ENCODE data around the gene PIGK. TPM values are rescaled to one million over a fixed set of nuclear protein-coding genes. Genes with fewer than 3 reads are reported as not detected.

Gene PIGK
- total RNA-seq, 1 donor from 2014 or later: 19.2 TPM

DNA sequence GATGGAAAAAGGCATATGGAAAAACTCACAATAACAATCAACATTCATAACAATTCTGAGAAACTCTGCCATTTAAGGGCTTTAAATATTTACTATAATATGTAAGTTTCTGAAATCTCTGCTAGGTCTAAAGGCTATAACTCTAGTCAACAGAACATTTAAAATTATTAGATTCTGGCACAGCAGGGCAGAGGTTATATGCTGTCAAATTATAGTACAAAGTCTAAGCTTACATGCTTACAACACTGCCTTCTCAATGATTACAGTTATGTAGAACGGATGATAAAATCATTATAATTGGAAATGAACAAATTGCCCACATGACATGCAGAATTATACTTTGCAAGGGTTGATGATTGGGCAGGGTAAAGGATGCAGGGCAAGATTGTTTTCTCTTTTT is 97.7 kb downstream of the PIGK start:
- DNase-seq (ENCODE audit: low spot score): no peak
- H3K9me3 Mint-ChIP-seq: no peaks in the 10 kb centered on the region
- intact Hi-C loops (cut with micrococcal nuclease): no loop called here
- H3K36me3 Mint-ChIP-seq (ENCODE audit: low read depth): no peaks in the 10 kb centered on the region
- no peaks in the 10 kb centered on the region for H3K27me3 Mint-ChIP-seq (ENCODE audit: low read depth)
- H3K4me3 Mint-ChIP-seq (ENCODE audit: low read depth): no peak overlapping the region
- no peaks in the 10 kb centered on the region for H3K4me1 Mint-ChIP-seq (ENCODE audit: low read depth)
- no peak overlapping the region for H3K27ac Mint-ChIP-seq

DNA sequence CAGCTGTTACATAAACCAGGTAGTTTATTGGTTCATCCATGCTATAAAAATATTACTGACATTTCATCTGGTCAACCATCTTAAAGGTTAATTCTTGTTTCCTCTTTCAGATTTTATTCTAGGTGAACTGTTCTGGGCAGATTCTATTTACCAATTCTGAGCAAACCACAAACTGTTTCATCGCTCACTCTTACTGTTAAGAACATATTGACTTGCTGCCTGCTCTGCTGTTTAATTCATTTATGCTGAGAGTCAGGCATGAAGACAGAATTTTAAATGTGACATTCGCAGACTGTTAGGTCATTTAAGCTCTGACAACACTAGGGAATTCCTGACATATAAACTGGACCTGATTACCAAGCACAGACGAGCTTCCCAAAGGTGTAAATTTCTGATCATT is 98.3 kb downstream of the PIGK start:
- no peak for DNase-seq (ENCODE audit: low spot score)
- Mint-ChIP-seq H3K36me3 (ENCODE audit: low read depth) (no peaks in the 10 kb centered on the region), H3K27me3 (ENCODE audit: low read depth) (no peaks in the 10 kb centered on the region), H3K4me3 (ENCODE audit: low read depth) (no peak overlapping the region), H3K4me1 (ENCODE audit: low read depth) (no peaks in the 10 kb centered on the region), H3K9me3 (no peaks in the 10 kb centered on the region), H3K27ac (no peak overlapping the region)
- intact Hi-C loops (cut with micrococcal nuclease): no loop called here

DNA sequence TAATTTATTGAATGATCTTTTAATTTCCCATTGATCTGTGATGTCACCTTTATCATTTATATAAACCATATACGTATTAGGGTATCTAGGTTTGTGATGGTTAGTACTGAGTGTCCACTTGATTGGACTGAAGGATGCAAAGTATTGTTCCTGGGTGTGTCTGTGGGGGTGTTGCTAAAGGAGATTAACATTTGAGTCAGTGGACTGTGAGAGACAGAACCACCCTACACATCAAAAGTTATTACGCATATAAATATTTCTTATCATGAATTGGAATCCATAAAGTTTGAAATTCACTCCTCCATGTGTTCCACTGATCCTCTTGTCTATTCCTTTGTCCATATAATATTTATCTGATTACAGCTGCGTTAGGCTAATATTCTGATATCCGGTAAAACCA is 100.5 kb downstream of the PIGK start:
- intact Hi-C loops (cut with micrococcal nuclease): no loop called here
- Mint-ChIP-seq H3K4me1 (ENCODE audit: low read depth) (no peaks in the 10 kb centered on the region), H3K27me3 (ENCODE audit: low read depth) (no peaks in the 10 kb centered on the region), H3K27ac (no peak overlapping the region), H3K36me3 (ENCODE audit: low read depth) (no peaks in the 10 kb centered on the region), H3K4me3 (ENCODE audit: low read depth) (no peak overlapping the region), H3K9me3 (no peaks in the 10 kb centered on the region)
- DNase-seq (ENCODE audit: low spot score): no peak

DNA sequence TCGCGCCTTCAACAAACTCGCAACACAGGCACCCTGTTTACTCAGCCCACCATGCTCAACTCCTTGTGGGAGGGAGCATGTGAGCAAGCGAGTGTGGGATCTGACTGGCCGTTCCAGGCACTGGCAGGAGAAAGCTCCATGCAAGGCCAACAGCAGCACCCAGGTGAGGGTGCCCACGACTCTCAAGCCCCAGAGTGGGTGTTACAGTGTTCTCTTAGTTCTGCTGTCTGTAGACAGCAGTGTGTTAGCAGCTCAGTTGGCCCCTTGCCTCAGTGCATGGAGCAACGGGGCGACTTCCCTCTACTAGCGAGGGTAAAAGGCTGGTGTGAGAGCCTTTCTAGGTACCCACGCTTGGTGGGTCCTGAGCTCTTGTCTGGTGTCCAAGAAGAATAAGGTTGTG is 114.6 kb downstream of the PIGK start:
- intact Hi-C loops (cut with micrococcal nuclease): no loop called here
- Mint-ChIP-seq H3K4me1 (ENCODE audit: low read depth) (no peaks in the 10 kb centered on the region), H3K36me3 (ENCODE audit: low read depth) (no peaks in the 10 kb centered on the region), H3K4me3 (ENCODE audit: low read depth) (no peak overlapping the region), H3K9me3 (no peaks in the 10 kb centered on the region), H3K27ac (no peak overlapping the region), H3K27me3 (ENCODE audit: low read depth) (no peaks in the 10 kb centered on the region)
- no peak for DNase-seq (ENCODE audit: low spot score)

DNA sequence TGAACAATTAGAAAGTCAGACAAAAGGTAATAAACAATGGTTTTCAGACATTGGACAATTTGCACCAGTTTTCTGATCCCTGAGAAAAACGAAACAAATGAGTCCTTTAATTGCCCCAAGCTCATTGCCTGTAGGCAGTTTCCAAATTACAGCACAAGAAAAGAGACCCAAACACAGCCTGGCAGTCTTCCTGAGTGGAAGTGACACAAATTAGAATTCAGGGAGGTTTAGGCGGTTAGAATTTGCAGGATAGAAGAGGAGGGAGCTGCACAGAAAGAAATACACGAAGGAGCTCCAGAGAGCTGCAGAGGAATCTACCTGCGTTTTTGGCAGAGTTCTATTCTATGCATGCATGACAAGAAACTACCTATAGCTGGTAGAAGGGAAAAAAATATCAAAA is 115.7 kb downstream of the PIGK start:
- DNase-seq (ENCODE audit: low spot score): no peak
- intact Hi-C loops (cut with micrococcal nuclease): no loop called here
- H3K4me1 Mint-ChIP-seq (ENCODE audit: low read depth): no peaks in the 10 kb centered on the region
- H3K36me3 Mint-ChIP-seq (ENCODE audit: low read depth): no peaks in the 10 kb centered on the region
- no peak overlapping the region for H3K27ac Mint-ChIP-seq
- H3K9me3 Mint-ChIP-seq: no peaks in the 10 kb centered on the region
- H3K27me3 Mint-ChIP-seq (ENCODE audit: low read depth): no peaks in the 10 kb centered on the region
- H3K4me3 Mint-ChIP-seq (ENCODE audit: low read depth): no peak overlapping the region

DNA sequence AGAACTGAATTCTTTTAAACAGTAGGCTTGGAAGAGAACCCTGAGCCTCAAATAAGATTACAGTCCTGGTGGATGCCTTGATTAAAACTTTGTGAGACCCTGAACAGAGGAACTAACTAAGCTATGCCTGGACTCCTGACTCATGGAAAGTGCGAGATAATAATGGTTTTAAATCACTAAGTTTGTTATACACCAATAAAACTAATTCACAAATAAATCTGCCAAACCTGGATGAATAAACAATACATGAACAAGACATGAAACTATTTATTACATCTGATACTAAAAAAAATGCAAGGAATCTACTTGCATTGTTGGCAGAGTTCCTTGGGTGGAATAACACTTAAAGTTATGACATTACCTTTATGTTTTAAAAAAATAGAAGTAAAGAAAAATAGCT is 118.4 kb downstream of the PIGK start:
- intact Hi-C loops (cut with micrococcal nuclease): no loop called here
- Mint-ChIP-seq H3K4me1 (ENCODE audit: low read depth) (no peaks in the 10 kb centered on the region), H3K9me3 (no peaks in the 10 kb centered on the region), H3K27me3 (ENCODE audit: low read depth) (no peaks in the 10 kb centered on the region), H3K27ac (no peak overlapping the region), H3K4me3 (ENCODE audit: low read depth) (no peak overlapping the region), H3K36me3 (ENCODE audit: low read depth) (no peaks in the 10 kb centered on the region)
- DNase-seq (ENCODE audit: low spot score): no peak

DNA sequence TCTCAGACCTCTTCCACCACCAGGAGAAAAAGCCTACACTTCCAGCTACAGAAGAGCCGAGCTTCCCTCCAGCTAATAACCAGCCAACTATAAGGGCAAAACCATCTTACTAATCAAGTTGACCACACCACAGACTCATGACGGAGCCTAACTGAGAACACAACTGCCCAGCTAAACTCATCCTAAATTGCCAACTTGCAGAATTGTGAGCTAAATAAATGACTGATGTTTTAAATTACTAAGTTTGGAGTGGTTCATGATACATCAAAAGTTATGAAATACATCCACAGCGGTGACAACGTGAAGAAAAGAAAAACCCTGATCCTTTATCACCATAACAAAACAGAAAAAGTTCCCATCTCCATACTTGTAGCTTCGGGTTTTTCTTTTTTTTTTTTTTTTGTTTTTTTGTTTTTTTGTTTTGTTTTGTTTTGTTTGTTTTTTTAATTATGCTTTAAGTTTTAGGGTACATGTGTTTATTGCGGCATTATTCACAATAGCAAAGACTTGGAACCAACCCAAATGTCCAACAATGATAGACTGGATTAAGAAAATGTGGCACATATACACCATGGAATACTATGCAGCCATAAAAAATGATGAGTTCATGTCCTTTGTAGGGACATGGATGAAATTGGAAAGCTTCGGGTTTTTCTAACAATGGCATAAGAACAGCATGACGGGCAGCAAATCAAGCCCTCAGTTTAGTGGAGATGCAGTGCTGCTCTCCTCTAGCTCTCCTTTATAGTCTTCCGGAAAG is 122.6 kb downstream of the PIGK start:
- no peaks in the 10 kb centered on the region for H3K4me1 Mint-ChIP-seq (ENCODE audit: low read depth)

DNA sequence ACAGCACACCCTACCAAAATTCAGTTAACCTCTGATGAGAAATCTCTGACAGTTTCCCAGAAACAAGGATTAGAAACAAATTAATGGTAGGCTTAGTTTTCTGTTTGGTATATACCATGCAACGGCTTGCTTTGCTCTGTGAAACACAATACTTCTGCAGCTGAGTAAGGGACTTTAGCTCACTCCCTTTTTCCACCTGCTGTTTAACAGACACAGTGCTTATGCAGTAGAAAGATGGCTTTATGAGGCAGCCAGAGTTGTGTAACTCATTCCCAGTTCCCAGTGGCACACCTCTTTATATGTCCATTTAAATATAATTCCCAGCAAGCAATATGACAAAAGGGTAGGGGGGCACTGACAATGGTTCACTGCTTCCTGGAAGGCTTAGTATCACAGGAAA is 124.0 kb downstream of the PIGK start:
- intact Hi-C loops (cut with micrococcal nuclease): no loop called here
- H3K27ac Mint-ChIP-seq: no peak overlapping the region
- H3K4me1 Mint-ChIP-seq (ENCODE audit: low read depth): no peaks in the 10 kb centered on the region
- H3K9me3 Mint-ChIP-seq: no peaks in the 10 kb centered on the region
- H3K4me3 Mint-ChIP-seq (ENCODE audit: low read depth): no peak overlapping the region
- H3K36me3 Mint-ChIP-seq (ENCODE audit: low read depth): no peaks in the 10 kb centered on the region
- DNase-seq (ENCODE audit: low spot score): no peak
- no peaks in the 10 kb centered on the region for H3K27me3 Mint-ChIP-seq (ENCODE audit: low read depth)

More for the DNA sequence above, 122.6 kb downstream of the PIGK start:
- no peak for DNase-seq (ENCODE audit: low spot score)
- Mint-ChIP-seq H3K27me3 (ENCODE audit: low read depth) (no peaks in the 10 kb centered on the region), H3K27ac (no peak overlapping the region), H3K4me3 (ENCODE audit: low read depth) (no peak overlapping the region), H3K9me3 (no peaks in the 10 kb centered on the region), H3K36me3 (ENCODE audit: low read depth) (no peaks in the 10 kb centered on the region)
- intact Hi-C loops (cut with micrococcal nuclease): no loop called here

DNA sequence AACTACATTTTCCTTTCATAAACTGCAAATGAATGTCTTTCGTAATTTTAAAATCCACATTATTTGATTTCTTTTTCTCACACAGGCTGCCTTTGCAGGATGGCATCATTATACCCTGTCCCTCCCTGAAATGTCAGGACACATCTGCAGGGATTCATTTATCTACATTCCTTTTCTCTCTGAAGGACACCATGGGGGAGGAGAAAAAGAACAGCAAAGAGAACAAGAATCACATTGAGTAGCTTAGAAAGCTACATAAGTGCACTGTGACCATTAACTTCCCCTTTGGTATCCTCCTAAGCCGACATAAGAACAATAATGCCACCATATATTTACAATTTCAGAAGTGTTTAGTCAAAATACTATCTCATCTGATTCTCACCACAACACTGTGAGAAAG is 129.5 kb downstream of the PIGK start:
- DNase-seq (ENCODE audit: low spot score): no peak
- intact Hi-C loops (cut with micrococcal nuclease): no loop called here
- Mint-ChIP-seq H3K27me3 (ENCODE audit: low read depth) (no peaks in the 10 kb centered on the region), H3K4me1 (ENCODE audit: low read depth) (no peaks in the 10 kb centered on the region), H3K9me3 (no peaks in the 10 kb centered on the region), H3K4me3 (ENCODE audit: low read depth) (no peak overlapping the region), H3K36me3 (ENCODE audit: low read depth) (no peaks in the 10 kb centered on the region), H3K27ac (no peak overlapping the region)

DNA sequence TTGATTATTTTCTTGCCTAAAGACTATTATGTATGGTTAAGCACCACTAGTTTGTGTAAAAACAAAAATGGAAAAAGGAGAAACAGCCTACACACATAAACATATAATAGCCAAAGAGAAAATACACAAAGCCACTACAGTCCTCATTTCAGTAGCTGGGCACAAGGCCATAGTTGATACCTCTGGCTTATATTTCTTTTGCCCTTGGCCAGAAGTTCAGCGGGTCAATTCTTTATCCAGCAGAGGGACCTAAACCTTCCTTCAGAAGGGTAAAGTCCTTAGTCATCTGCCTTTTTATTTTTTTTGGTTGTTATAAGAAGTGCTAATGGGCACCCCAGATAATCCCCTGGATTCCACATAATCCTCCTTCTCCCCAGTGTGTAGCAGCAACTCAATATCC is 134.1 kb downstream of the PIGK start:
- intact Hi-C loops (cut with micrococcal nuclease): no loop called here

DNA sequence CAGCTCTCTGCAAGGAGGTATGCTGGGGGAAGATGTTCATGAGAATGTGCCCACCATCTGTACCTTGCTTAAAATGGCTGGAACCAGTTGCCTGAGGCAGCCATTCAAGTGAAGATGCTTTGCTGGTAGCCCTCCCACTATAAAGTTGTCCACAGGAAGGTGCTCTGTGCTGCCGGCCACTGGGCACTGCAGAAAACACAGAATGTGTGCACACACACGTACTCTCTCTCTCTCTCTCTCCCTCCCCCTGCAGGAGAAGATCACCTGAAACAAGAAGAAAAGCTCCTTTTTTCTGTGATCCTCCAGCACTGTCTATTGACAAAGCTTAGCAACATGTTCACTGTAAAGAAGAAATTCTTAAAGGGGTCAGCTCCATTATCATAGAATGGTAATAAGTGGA is 134.8 kb downstream of the PIGK start:
- H3K27me3 Mint-ChIP-seq (ENCODE audit: low read depth): no peaks in the 10 kb centered on the region
- H3K4me3 Mint-ChIP-seq (ENCODE audit: low read depth): no peak overlapping the region
- no peak overlapping the region for H3K27ac Mint-ChIP-seq
- no peaks in the 10 kb centered on the region for H3K36me3 Mint-ChIP-seq (ENCODE audit: low read depth)
- intact Hi-C loops (cut with micrococcal nuclease): no loop called here
- no peaks in the 10 kb centered on the region for H3K9me3 Mint-ChIP-seq
- no peak for DNase-seq (ENCODE audit: low spot score)
- H3K4me1 Mint-ChIP-seq (ENCODE audit: low read depth): no peaks in the 10 kb centered on the region

More for the DNA sequence above, 134.1 kb downstream of the PIGK start:
- H3K4me3 Mint-ChIP-seq (ENCODE audit: low read depth): no peak overlapping the region
- no peaks in the 10 kb centered on the region for H3K36me3 Mint-ChIP-seq (ENCODE audit: low read depth)
- DNase-seq (ENCODE audit: low spot score): no peak
- H3K4me1 Mint-ChIP-seq (ENCODE audit: low read depth): no peaks in the 10 kb centered on the region
- no peak overlapping the region for H3K27ac Mint-ChIP-seq
- no peaks in the 10 kb centered on the region for H3K9me3 Mint-ChIP-seq
- H3K27me3 Mint-ChIP-seq (ENCODE audit: low read depth): no peaks in the 10 kb centered on the region

DNA sequence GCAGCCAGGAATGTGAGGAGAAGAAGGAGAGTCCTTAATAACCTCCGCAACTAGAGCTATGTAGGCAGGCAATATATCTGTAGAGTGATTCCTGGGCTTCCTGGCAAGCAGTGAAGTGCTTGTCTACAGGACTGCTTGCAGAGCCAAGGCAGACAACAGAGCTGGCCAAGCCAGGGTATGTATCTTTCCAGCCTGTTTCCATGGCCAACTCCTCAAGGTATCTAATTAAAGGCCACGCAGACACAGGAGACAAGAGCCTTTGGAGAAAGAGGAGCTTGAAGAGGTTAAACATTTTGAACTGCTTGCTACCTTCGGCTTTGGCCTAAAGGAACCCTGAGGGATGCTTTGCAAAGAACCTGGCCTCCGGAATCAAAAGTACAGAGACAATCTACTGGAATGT is 137.4 kb downstream of the PIGK start:
- no peak for DNase-seq (ENCODE audit: low spot score)
- intact Hi-C loops (cut with micrococcal nuclease): no loop called here
- H3K36me3 Mint-ChIP-seq (ENCODE audit: low read depth): no peaks in the 10 kb centered on the region
- no peak overlapping the region for H3K4me3 Mint-ChIP-seq (ENCODE audit: low read depth)
- no peaks in the 10 kb centered on the region for H3K4me1 Mint-ChIP-seq (ENCODE audit: low read depth)
- H3K27me3 Mint-ChIP-seq (ENCODE audit: low read depth): no peaks in the 10 kb centered on the region
- no peak overlapping the region for H3K27ac Mint-ChIP-seq
- no peaks in the 10 kb centered on the region for H3K9me3 Mint-ChIP-seq

DNA sequence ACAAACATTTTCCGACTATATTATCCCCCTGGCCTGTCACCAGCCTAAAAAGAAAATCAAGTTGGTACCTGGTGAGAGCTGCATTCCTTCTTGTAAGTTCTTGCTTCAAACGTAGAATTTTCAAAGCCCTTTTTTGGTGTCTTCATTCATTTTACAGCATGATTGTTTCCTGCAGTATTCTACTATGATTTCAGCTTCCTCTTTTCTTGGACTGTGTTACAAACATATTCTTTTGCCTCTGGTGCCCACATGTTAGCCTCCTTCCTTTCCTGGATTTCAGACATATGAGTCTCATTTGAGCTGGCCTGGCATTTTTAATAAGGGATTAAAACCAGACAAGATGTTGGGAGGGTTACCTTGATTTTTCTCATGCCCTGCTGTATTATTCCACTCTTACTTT is 142.5 kb downstream of the PIGK start:
- DNase-seq (ENCODE audit: low spot score): no peak
- Mint-ChIP-seq H3K27me3 (ENCODE audit: low read depth) (peaks cover 2% of the 10 kb centered on the region), H3K9me3 (no peaks in the 10 kb centered on the region), H3K4me1 (ENCODE audit: low read depth) (no peaks in the 10 kb centered on the region), H3K36me3 (ENCODE audit: low read depth) (no peaks in the 10 kb centered on the region), H3K27ac (no peak overlapping the region), H3K4me3 (ENCODE audit: low read depth) (no peak overlapping the region)
- intact Hi-C loops (cut with micrococcal nuclease): no loop called here

DNA sequence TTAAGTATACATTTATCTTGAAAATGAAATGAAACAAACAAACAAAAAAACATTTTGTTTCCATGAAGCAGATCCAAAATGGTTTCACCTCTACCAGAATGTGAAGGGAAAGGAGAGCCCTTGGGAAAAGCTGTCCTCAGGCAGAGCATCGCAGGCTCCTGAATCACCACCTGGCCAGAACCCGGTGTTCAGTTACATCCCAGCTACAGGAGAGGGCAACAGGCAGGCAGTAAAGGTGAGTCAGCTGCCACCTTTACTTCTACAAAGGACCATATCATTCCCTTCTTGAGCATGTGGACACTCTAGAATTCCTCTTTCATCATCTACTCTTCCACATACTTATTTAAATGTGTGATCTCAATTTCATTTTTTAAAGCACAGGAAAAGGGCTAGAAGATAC is 151.2 kb downstream of the PIGK start:
- H3K36me3 Mint-ChIP-seq (ENCODE audit: low read depth): no peaks in the 10 kb centered on the region
- H3K4me1 Mint-ChIP-seq (ENCODE audit: low read depth): no peaks in the 10 kb centered on the region
- no peak for DNase-seq (ENCODE audit: low spot score)
- no peaks in the 10 kb centered on the region for H3K27me3 Mint-ChIP-seq (ENCODE audit: low read depth)
- intact Hi-C loops (cut with micrococcal nuclease): no loop called here
- no peak overlapping the region for H3K4me3 Mint-ChIP-seq (ENCODE audit: low read depth)
- no peaks in the 10 kb centered on the region for H3K9me3 Mint-ChIP-seq
- H3K27ac Mint-ChIP-seq: no peak overlapping the region
